Measurements from ENCODE around the gene AKAP6.

AKAP6 gene

DNA sequence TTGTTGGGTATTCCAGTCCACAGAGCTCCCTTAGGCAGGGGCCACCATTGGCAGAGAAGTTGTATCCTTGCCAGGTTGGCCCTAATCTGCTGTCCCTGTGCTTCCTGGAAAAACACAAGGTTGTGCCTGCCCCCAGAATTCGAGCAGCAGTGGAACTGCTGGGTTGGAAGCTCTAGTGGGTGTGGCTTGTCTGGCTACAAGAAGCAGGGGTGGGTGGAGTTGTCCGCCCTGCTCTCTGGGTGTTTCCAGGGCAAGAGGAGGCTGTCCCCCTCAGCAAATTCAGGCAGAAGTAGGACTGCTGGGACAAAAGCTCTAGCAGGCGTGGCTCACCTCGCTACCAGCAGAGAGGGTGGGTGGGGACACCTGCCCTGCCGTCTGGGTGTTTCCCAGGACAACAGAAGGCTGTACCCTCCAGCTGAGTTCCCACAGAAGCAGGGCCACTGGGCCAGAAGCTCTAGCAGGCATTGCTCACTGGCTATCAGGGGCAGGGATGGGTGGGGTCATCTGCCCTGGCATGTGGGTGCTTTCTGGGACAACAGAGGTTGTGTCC lies 536.8 kb downstream of the AKAP6 start:
- Mint-ChIP-seq H3K27ac (no peak overlapping the region), H3K9me3 (peaks cover 26% of the 10 kb centered on the region), H3K4me1 (ENCODE audit: low read depth) (no peaks in the 10 kb centered on the region), H3K36me3 (ENCODE audit: low read depth) (no peaks in the 10 kb centered on the region), H3K27me3 (no peaks in the 10 kb centered on the region), H3K4me3 (no peak overlapping the region)
- intact Hi-C loops (cut with micrococcal nuclease), result no loop called here

DNA sequence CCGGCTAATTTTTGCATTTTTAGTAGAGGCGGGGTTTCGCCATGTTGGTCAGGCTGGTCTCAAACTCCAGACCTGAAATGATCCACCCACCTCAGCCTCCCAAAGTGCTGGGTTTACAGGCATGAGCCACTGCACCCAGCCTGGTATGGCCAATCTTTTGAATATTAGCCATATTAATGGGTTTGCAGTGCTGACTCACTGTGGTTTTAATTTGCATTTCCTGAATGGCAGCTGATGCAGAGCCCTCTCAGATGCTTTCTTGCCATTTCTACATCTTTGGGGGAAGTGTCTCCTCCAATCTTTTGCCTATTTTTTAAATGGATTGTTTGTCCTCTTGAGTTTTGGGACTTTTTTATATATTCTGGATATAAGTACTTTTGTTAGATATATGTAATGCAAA lies 554.1 kb downstream of the AKAP6 start:
- Mint-ChIP-seq H3K27me3 (no peaks in the 10 kb centered on the region), H3K27ac (no peak overlapping the region), H3K36me3 (ENCODE audit: low read depth) (no peaks in the 10 kb centered on the region), H3K9me3 (peaks cover 19% of the 10 kb centered on the region), H3K4me3 (no peak overlapping the region), H3K4me1 (ENCODE audit: low read depth) (no peaks in the 10 kb centered on the region)
- intact Hi-C loops (cut with micrococcal nuclease), result no loop called here
